ENCODE data around the gene MEP1B.

GRCh38 chr18:32252141-32252860 lies 62.5 kb downstream of the MEP1B start:
- TF ChIP-seq POLR2A (IDR thresholded peaks at IDR 0.05) (no peak), CTCF (IDR thresholded peaks at IDR 0.05) (no peak)
